Globus pallidus (tissue), 1 donor: ENCODE data around the gene MRPS10.
"Not testable (repeated sequence)": the region's sequence is repeated elsewhere in the genome, so short reads cannot be mapped to it uniquely, and the experiment has no call there.

Experiments
- DNase-seq: peaks from one replicate; pipeline ENCODE4 v3.0.0-alpha.2; 2015; ENCODE audit warnings: low spot score

Gene MRPS10

GRCh38 chr6:42210551-42210950 is 7.1 kb downstream of the MRPS10 start:
- DNase-seq = no peak

DNA sequence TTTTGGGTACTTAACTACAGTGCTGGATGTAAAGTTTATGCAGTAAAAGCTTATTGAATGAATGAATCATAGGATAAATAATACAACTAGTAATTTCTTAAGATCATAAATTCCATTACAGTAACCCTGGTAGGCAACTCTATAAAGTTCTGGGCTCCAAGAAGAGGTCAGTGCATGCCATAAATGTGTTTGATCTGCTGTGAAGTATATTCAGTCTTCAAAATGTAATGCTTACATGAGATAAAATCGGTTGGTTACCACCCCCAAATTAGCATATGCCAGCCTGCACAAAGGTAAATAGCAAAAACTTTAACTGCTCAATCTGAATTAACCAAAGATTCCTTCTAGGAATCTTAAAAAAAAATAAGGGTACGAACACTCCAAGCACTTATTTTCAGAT is 10.1 kb downstream of the MRPS10 start:
- DNase-seq = not testable (repeated sequence)

DNA sequence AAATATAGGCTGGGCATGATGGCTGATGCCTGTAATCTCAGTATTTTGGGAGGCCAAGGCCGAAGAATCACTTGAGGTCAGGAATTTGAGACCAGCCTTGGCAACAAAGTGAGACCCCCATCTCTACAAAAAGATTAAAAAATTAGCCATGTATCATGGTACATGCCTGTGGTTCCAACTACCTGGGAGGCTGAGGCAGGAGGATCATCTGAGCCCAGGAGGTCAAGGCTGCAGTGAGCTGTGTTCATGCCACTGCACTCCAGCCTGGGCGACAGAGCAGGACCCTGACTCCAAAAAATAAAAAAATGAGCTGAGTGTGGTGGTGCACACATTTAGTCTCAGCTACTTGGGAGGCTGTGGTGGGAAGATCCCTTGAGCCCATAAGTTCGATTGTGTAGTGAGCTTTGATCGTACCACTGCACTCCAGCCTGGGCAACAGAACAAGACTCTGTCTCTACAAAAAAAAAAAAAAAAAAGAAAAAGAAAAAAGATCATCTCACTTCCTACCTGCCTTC is 12.8 kb downstream of the MRPS10 start:
- DNase-seq = no peak

GRCh38 chr6:42203183-42203582 is 14.5 kb downstream of the MRPS10 start:
- no peak for DNase-seq

- DNase-seq = not testable (repeated sequence)
These were observed 15.3 kb downstream of the MRPS10 start for GRCh38 chr6:42202131-42202915.

GRCh38 chr6:42201382-42201781 is 16.3 kb downstream of the MRPS10 start:
- no peak for DNase-seq

- no peak for DNase-seq
These were observed 17.6 kb downstream of the MRPS10 start for GRCh38 chr6:42200035-42200434.

DNA sequence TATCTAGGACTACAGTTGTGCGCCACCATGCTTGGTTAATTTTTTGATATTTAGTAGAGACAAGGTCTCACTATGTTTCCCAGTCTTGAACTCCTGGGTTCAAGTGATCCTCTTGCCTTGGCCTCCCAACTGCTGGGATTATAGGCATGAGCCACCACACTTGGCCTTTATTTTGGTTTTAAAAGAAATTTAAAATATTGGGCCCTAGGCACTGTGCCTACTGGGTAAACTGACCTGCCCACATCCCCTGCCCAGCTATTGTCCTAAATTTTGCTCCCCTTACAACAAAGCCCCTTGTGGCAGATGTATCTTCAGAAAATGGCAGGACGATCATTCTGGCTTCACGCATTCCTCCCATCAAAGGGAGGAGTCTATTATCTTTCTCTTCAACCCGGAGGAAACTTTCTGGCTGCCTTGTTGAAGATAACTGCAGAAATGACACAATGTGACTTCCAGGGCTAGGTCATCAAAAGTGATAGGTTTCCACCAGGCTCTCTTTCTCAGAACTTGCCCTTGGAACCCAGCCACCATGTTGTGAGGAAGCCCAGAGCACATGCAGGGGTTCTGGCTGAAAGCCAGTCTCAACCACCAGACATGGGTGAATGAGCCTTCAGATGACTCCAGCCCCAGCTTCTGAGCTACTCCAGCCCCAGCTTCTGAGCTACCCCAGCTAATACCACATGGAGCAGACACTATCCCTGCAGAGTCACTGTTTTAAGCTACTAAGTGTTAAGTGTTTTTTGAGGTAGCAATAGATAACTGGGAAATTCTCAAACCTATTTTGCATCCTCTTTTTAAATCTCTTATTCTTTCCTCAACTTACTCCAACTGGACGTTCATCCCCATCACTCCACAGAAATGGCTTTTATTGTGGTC is 18.3 kb downstream of the MRPS10 start:
- DNase-seq = no peak

DNA sequence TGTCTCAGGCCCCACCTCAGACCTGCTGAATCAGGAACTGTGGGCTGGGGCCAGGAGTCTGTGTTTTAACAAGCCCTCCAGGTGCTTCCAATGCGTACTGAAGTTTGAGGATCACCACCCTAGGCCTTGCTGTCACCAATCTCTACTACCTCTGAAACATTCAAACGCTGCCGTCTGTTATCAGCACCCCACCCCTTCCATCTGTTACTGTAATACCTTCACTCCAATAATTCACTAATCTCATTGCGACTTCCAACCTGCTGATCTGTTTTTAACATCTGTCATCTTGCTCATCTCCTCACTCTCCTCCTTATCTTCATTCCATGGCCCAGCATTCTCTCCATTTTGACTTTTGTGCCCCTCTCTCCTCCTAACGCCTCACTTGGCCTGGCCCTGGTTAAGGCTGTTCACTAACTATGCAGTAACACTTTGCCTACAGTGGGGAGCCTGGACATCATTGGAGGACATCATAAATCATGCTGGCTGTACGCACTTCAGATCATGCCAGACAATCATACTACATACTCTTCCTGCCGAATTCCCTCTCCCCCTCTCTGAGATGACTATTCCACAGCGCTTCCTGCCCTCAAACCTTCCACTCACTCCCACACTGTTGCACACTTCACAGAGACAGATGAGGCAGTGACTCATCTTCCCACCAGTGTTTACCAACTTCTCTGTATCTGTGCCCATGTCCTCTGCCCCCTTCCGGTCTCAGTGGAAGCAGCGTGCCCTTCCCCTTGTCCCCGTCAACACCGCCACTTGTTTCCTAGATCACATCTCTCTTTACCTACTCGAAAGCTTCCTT is 19.9 kb downstream of the MRPS10 start:
- DNase-seq = no peak

DNA sequence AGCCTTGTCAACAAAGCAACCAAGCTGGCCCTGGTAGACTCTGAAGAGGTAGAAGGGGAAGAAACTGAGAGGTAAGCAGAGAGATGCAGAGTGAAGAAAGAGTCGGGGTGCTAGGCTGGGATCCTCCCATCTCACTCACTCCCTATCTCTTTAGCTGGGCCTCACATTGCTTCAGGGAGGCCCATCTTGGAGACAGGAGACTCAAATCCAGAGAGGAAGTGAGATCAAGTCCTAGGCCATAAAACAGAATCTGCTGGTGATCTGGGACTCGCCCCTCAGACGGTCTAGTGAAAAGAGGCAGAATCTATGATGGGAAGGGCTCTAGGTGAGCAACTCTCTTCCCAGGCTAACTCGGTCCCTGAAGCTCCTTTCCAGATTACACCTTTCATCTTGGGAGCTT is 22.2 kb downstream of the MRPS10 start:
- DNase-seq = no peak

- DNase-seq = no peak
These were observed 23.6 kb downstream of the MRPS10 start for GRCh38 chr6:42194056-42194455.

DNA sequence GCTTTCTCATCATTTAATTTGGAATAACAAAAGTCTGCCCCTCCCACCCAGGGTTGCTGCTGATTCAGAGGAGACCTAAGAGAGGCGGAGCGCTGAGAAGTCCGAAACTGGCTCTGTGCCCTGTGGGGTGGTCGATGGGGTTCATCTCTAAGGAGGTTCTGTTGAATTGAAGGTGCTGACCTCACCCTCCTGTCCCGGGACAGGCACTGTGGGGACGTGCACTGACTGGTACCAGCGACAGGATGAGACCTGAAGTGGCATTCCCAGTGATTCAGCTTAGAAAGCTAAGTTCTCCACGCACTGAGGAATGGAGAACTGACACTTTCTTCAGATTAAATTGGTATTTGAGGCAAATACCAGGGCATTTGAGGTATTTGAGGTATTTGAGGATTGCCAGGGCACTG is 24.2 kb downstream of the MRPS10 start:
- no peak for DNase-seq

- DNase-seq = not testable (repeated sequence)
These were observed 25.3 kb downstream of the MRPS10 start for GRCh38 chr6:42192385-42192784.

DNA sequence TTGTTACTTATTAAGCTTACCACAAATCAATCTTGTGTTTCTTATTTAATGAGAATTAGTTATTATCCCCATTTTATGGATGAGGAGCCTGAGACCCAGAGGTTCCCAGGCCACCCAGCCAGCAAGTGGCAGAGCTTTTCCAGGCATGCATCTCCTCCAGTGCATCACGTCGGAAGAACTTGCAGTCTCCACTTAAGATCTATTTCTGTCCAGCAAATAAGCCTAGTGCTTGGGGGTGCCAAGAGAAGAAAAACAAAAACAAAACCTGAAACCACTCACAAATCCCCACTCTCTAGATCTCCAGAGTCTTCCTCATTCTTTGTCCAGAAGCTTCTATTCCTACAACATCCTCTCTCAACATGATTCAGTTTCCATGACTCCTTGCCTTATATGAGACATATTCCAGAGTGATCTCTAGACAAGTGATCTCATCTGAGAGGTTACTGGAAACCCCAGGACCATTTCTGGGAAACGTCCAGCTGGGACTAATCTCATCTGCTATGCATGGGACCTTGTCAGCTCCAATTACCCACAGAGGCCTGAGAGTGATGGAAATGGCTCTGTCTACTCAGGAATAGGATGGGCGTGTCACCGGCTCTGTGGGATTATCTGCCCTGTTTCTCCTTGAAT is 27.0 kb downstream of the MRPS10 start:
- no peak for DNase-seq

- no peak for DNase-seq
These were observed 29.3 kb downstream of the MRPS10 start for GRCh38 chr6:42188406-42188805.

GRCh38 chr6:42185597-42185996 is 32.1 kb downstream of the MRPS10 start:
- DNase-seq = no peak

DNA sequence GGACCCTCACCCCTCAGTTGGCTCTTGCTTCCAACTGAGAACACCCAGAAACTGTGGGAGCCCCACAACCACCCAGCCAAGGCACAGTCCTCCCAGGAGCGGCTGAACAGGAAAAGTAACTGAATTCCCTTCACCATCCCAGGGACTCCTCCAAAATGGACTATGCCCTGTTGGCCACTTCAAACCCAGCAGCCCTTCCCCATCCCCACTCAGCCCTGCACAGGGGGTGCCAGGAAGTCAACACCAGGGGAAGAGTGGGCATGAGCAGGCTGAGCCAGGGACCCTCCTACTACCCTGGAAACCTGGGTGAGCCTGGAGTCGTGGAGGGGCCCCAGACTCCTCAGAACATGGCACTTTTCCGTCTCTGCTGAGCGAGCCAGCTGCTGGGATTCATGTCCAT is 33.2 kb downstream of the MRPS10 start:
- DNase-seq = no peak

DNA sequence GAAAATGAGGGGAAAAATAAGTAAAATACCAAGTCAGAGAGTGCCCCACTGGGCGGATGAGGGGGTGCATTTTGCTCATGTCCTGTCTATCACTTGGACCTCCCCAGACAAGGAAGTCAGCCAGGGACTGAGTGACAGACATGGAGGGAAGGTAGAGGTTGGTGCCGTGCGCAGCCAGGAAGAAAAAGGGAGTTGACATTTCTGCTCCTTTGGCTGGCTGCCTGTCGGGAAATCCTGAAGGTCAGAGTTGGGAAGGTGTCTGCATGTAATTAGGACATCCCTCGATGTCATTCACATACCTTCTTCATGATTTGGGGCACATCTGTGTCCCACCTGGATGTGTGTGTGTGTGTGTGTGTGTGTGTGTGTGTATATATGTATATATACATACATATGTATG is 35.6 kb downstream of the MRPS10 start:
- DNase-seq = no peak

DNA sequence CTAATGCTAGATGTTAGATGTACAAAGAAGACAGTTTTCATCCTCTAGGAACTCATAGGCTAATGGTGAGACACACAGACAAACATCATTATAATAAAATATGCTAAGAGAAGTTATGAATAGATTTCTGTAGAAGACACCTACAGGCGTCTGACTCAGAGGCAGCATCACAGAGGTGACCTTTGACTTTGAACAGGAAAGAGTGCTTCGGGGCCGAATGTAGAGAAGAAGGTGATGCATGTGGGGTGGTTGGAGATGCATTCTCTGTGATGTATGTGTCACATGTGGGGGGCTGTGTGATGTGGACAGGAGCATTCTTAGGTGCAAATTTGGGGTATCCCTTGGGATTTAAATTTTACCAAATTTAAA is 37.7 kb downstream of the MRPS10 start:
- DNase-seq = no peak

DNA sequence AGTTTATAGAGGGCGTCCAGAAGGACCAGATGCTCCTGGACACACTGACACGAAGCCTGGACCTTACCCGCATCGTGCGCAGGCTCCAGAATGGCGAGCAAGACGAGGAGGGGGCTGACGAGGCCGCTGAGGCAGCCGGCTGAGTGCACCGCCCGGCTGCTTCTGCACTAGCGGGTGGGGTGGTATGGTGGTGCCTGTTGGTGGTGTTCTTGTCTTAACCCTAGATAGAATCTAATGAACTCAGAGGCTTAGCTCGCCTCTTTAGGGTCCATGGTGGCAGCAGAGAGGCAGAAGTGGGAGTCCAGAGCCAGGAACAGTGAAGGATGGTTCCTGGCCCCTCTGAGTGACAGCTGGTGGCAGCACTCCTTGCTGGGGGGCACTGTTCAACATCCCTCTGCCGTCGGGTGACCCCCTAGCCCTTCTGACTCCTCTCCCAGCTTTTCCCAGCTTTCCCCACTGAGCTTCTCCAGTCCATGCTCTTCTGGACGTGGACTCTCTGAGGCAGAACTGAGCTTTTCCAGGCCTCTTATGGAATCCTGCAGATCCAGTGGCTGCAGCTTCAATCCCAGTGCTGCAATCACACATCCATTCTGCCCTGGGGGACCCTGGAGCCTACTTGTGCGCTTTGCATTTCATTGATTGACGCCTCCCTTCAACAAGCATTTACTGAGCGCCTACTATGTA is 38.3 kb downstream of the MRPS10 start:
- no peak for DNase-seq
